ENCODE results near the gene USP48. TPM values are rescaled to one million over a fixed set of nuclear protein-coding genes. Genes with fewer than 3 reads are reported as not detected.

USP48 gene
- total RNA-seq, 1 experiment from 2014 or later: 84.8 TPM

GRCh38 chr1:21804536-21804935 is 21.6 kb upstream of the USP48 start:
- no peaks in the 10 kb centered on the region for H3K9me3 ChIP-seq (ENCODE audit: control insufficient read depth, low read depth, low read length)
- TF ChIP-seq, protein P1, sequence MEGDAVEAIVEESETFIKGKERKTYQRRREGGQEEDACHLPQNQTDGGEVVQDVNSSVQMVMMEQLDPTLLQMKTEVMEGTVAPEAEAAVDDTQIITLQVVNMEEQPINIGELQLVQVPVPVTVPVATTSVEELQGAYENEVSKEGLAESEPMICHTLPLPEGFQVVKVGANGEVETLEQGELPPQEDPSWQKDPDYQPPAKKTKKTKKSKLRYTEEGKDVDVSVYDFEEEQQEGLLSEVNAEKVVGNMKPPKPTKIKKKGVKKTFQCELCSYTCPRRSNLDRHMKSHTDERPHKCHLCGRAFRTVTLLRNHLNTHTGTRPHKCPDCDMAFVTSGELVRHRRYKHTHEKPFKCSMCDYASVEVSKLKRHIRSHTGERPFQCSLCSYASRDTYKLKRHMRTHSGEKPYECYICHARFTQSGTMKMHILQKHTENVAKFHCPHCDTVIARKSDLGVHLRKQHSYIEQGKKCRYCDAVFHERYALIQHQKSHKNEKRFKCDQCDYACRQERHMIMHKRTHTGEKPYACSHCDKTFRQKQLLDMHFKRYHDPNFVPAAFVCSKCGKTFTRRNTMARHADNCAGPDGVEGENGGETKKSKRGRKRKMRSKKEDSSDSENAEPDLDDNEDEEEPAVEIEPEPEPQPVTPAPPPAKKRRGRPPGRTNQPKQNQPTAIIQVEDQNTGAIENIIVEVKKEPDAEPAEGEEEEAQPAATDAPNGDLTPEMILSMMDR (conservative IDR thresholded peaks at IDR 0.05): no peak
- no peak overlapping the region for H3K4ac ChIP-seq (ENCODE audit: low read depth, low read length)
- H2BK120ac ChIP-seq (ENCODE audit: low read depth, low read length, poor library complexity, severe bottlenecking): no peak overlapping the region
- no peak overlapping the region for H2BK15ac ChIP-seq (ENCODE audit: low read depth, low read length)
- no peak overlapping the region for H3K27ac ChIP-seq (ENCODE audit: insufficient read length, low read depth, low read length)
- H4K8ac ChIP-seq (replicated peaks; ENCODE audit: insufficient read length, low read depth, low read length): no peak overlapping the region
- no peak overlapping the region for H3K14ac ChIP-seq (ENCODE audit: insufficient read depth, low read length)
- no peaks in the 10 kb centered on the region for H3K4me1 ChIP-seq (ENCODE audit: insufficient read depth, low read length)
- no peak overlapping the region for H3K23ac ChIP-seq (ENCODE audit: insufficient read length, low read depth, low read length)
- Mint-ChIP-seq H3K4me3 (no peak overlapping the region), H3K9me3 (peaks cover 0 to 2% of the 10 kb centered on the region in 2 experiments; a peak in 1 of 5 replicates), H3K27ac (no peak overlapping the region; a peak in 1 of 7 replicates), H3K4me1 (0 out of 4 replicates have a peak, but pooled peaks cover 0 to 3% of the 10 kb centered on the region in 2 experiments), H3K27me3 (ENCODE audit: low read depth) (no peaks in the 10 kb centered on the region), H3K36me3 (ENCODE audit: insufficient read depth in 1 of 3, low read depth in 3 of 3) (no peaks in the 10 kb centered on the region)
- H3K23me2 ChIP-seq (ENCODE audit: insufficient read length, low read depth, low read length, poor library complexity, severe bottlenecking): no peaks in the 10 kb centered on the region
- H2AFZ ChIP-seq (ENCODE audit: low read length): no peak overlapping the region
- no peak overlapping the region for H3K9ac ChIP-seq (ENCODE audit: extremely low read depth, insufficient read length, low read length)
- H4K5ac ChIP-seq (ENCODE audit: insufficient read length, low read depth, low read length): no peak overlapping the region
- H3K56ac ChIP-seq (ENCODE audit: insufficient read length, low read depth, low read length): no peak overlapping the region
- WGBS (ENCODE audit: extremely low coverage, insufficient read length, low lambda C conversion rate): no CpG with 5 or more reads among the region's 2 CpGs
- H3K79me2 ChIP-seq (ENCODE audit: insufficient read depth, low read length): no peaks in the 10 kb centered on the region
- no peak for DNase-seq
- no peak overlapping the region for H2BK20ac ChIP-seq (ENCODE audit: low read depth, low read length, poor library complexity, severe bottlenecking)
- H2AK5ac ChIP-seq (ENCODE audit: insufficient read length, low read length): no peak overlapping the region
- no peak overlapping the region for H3T11ph ChIP-seq (ENCODE audit: low read length)
- H3K27me3 ChIP-seq (ENCODE audit: insufficient read depth, low read length): no peaks in the 10 kb centered on the region
- no peaks in the 10 kb centered on the region for H4K20me1 ChIP-seq (ENCODE audit: control insufficient read depth, insufficient read depth, insufficient read length)
- no peak overlapping the region for H2BK12ac ChIP-seq (ENCODE audit: insufficient read length, low read depth, low read length)
- no peak overlapping the region for H2BK5ac ChIP-seq (ENCODE audit: insufficient read length, low read length)
- no peak overlapping the region for H4K91ac ChIP-seq (ENCODE audit: insufficient read length, low read depth, low read length)
- H3K4me2 ChIP-seq (ENCODE audit: insufficient read depth, insufficient read length, low read length): no peak overlapping the region
- no peaks in the 10 kb centered on the region for H3K79me1 ChIP-seq (ENCODE audit: insufficient read depth, low read depth, low read length, poor library complexity, severe bottlenecking)
- no peak overlapping the region for H3K18ac ChIP-seq (ENCODE audit: insufficient read length, low read depth, low read length)
